ENCODE data around the gene RAB20.
"Not testable (repeated sequence)": the region's sequence is repeated elsewhere in the genome, so short reads cannot be mapped to it uniquely, and the experiment has no call there.

RAB20 gene

GRCh38 chr13:110561344-110562035, at the start of gene RAB20:
TSS of gene RAB20 (minus strand) at chr13:110561722. CDS start at chr13:110561519, 203 bp downstream.
- DNase-seq (ENCODE audit: low read depth in 3 of 3): peak; percentile 9 to 31 (median 10)

DNA sequence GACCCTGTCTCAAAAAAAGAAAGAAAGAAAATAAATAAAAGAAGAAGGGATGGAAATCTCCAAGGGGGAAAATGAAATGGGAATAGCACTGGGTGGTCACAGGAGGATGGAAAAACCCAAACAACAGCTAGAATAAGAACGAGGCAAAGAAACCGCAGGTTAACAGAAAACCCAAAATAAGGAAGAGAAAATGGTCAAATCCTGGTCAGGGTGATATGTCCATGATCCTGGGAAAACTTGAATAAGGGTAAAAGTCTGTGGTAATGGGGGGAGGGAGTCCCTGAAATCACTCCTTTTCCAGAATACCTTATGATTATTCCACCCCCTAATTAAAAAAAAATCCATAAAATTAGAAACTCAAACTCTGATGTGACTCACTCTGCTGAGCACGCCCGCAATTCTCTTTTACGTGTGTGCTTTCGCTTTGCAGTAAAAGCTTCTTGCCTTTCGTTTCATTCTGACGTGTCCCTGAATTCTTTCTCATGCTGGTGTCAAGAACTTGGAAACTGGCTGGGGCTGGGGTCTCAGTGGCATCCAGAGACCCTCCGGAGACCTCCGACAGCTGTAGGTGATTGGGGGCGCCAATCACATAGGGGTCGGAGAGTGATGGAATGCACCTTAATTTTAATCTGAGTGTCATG, 49.6 kb upstream of the RAB20 start:
- DNase-seq (ENCODE audit: low read depth in 3 of 3): no peak

GRCh38 chr13:110607675-110608224, 46.2 kb upstream of the RAB20 start:
- no peak for DNase-seq (ENCODE audit: low read depth in 3 of 3)

DNA sequence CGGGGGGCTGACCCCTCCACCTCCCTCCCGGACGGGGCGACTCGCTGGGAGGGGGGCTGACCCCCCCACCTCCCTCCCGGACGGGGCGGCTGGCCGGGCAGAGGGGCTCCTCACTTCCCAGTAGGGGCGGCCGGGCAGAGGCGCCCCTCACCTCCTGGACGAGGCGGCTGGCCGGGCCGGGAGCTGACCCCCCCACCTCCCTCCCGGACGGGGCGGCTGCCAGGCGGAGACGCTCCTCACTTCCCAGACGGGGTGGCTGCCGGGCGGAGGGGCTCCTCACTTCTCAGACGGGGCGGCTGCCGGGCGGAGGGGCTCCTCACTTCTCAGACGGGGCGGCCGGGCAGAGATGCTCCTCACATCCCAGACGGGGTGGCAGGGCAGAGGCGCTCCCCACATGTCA, 44.8 kb upstream of the RAB20 start:
- DNase-seq (ENCODE audit: low read depth in 3 of 3): not testable (repeated sequence)

- DNase-seq (ENCODE audit: low read depth in 3 of 3): no peak
Observed at GRCh38 chr13:110605132-110605531, 43.6 kb upstream of the RAB20 start.

GRCh38 chr13:110600980-110601379, 39.5 kb upstream of the RAB20 start:
- DNase-seq (ENCODE audit: low read depth in 3 of 3): no peak

DNA sequence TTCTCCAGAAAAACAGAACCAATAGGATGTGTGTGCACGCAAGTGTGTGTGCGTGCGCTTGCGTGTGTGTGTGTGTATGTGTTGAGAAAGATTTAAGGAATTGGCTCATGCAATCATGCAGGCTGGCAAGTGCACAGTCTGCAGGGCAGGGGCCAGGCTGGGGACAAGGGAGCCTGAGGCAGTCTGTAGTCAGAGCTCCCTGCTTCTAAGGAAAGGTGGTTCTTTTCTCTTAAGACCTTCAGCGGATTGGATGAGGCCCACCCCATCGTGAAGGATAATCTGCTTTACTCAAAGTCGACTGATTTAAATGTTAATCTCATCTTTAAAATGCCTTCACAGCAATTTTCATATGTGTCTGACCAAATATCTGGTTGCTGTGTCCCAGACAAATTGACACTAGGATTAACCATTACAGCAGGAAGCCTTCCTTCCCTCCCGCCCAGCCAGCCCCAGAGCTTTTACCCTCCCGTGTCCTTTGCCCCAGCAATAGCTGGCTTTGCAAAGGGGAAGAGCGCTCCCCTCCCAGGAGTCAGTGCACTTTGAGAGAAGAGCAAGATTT, 38.8 kb upstream of the RAB20 start:
- no peak for DNase-seq (ENCODE audit: low read depth in 3 of 3)

DNA sequence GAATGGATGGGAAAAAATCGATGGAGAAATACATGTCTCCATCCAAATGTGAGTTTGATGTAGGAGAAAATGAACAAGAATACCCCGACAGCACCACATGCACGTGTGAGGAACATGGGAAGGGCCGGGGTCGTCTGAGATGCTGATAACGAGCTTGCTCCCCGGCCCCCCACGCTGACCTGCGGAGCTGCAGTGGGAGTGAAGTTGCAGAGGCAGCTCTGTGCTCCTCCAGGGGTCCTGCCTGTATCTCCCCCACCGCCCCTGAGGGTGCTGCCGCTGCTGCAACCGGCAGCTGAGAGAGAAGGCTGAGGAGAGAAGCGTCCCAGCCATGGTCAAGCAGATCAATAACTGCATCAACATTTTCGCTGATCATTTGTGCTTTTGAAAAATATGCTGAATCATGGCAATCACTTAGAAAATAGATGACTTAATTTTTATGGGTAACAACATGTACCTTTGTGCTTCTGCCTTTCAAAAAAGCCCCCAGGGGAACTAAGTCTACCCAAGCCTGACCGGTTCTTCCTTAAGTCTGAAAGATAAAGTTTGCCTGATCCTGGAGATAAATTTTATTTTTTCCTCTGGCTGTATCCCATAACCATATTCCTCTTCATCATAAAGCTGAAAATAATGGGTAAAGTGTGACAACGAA, 35.6 kb upstream of the RAB20 start:
- no peak for DNase-seq (ENCODE audit: low read depth in 3 of 3)

DNA sequence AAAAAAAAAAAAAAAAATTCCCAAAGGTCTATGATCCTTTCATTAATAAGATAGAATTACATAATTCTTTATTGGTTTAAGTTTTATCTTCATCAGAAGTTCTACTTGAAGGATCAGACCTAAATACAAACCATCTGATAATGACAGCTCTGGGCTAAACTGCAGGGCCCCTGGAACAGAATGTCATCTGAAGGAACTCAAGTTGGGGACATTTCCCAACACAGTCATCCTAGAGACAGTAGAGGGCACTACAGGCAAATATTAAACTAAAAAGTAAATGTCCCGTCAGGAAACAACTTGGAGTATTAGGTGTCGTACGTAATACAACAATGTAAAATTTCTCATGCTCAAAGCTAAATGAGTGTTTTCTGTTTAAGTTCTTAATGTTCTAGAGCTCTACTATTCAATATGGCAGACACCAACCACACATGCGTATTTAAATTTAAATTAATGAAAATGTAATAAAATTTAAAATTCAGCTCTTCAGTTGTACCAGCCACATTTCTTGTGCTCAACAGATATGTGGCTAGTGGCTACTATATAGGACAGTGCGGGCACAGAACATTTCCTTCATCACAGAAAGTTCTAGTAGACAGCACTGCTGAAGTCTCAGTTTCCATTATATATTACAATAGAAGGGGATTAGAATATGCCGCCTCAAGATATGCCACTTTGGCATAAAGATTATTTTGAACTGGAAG, 32.1 kb upstream of the RAB20 start:
- DNase-seq (ENCODE audit: low read depth in 3 of 3): no peak

- DNase-seq (ENCODE audit: low read depth in 3 of 3): no peak
Observed at GRCh38 chr13:110592665-110593064, 31.1 kb upstream of the RAB20 start.

DNA sequence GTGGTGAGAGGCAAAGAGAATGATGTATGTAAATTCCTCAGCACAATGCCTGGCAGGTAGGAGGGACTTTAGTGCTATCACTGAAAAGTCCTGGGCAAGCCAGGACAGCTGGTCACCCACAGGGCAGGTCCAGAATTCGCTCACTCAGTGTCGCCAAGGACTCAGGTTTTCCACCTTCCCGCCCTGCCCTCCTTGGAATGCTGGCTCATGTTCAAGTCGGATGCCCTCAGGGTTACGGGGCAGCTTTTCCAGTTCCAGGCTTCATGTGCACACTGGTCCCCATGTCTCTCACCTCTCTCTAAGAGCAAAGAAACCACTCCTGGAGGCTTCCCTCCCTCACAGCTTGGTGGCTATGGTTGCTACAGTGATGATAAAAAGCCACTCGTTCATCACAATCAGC, 29.1 kb upstream of the RAB20 start:
- no peak for DNase-seq (ENCODE audit: low read depth in 3 of 3)

- DNase-seq (ENCODE audit: low read depth in 3 of 3): no peak
Observed at GRCh38 chr13:110589793-110590390, 28.4 kb upstream of the RAB20 start.

GRCh38 chr13:110583178-110583865, 21.8 kb upstream of the RAB20 start:
- DNase-seq (ENCODE audit: low read depth in 3 of 3): no peak

GRCh38 chr13:110582421-110582954, 21.0 kb upstream of the RAB20 start:
- no peak for DNase-seq (ENCODE audit: low read depth in 3 of 3)

DNA sequence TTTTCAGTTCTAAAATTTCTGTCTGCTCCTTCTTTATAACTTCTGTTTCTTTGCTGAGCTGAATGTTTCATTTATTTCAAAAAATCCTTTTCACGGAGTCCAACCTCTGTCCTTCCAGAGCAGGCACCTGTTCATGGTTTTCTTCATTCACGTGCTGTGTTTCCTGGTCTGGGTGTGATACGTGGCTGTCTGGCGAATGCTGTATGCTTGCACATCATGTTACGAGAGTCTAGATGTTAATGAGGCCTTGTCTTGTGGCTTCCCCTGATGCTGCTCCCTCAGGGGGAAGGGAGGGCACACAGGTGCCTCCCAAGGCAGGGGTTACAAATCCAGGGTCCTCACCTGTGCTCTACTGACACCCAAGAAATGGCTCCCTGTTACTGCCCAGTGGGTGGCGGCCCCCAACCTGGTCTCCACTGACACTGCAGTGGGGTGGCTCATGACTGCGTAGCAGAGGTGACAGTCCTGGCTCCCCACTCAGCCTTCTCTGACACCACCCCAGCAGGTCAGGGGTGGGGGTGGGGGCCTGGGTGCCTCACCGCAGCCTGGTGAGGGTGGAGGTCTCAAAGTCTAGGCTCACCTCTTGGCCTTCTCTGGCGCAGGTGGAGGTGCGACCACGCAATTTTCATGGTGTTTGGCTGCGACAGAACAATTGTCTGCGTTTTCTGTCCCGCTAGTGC, 20.1 kb upstream of the RAB20 start:
- no peak for DNase-seq (ENCODE audit: low read depth in 3 of 3)

DNA sequence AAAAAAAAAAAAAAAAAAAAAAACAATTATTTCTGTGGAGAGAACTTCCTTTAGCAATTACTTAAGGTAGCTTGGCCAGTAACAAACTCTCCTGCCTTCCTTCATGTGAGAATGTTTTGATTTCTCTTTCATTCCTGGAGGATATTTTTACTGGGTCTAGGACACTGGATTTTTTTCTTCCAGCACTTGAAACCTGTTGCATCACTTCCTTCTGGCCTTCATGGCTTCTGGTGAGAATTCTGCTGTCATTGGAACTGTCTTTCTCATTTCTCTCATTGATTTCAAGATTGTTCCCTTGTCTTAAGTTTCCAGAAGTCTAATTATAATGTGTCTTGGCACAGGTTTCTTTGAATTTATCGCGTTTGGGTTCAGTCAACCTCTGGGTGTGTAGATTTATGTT, 19.3 kb upstream of the RAB20 start:
- no peak for DNase-seq (ENCODE audit: low read depth in 3 of 3)

DNA sequence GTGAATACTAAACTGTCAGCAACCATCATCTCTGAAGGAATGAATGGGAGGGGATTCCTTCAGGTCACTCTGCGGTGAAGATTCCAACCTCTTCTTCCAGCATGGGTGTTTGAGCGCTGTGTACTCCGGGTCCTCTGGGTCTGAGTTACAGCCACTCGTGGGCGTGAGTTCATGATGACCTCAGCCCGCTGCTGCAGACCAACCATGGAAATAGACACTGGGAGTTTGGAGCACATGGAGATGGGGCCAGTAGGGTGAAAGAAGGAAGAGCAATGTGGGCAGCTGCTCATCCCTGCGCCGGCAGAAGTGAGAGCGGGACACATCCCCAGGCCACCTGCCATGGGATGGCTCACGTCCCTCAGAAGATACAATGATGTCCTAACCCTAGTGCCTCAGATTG, 16.8 kb upstream of the RAB20 start:
- no peak for DNase-seq (ENCODE audit: low read depth in 3 of 3)

GRCh38 chr13:110576736-110577476, 15.4 kb upstream of the RAB20 start:
- DNase-seq (ENCODE audit: low read depth in 3 of 3): no peak

- DNase-seq (ENCODE audit: low read depth in 3 of 3): no peak
Observed at GRCh38 chr13:110576070-110576394, 14.5 kb upstream of the RAB20 start.
